Choroid plexus epithelial cell (primary cell): ENCODE results near the gene SIN3B.
A peak's percentile ranks its signal among the peaks of the same experiment; 100 is the strongest.

ENCODE experiments used
- DNase-seq: peaks from one replicate; pipeline ENCODE4 v3.0.0-alpha.2; 2010; ENCODE audit warnings: low read depth
- H3K4me3 ChIP-seq: 2 replicates; pipeline ENCODE4 v1.5.1; 2011; ENCODE audit warnings: low read depth, mild to moderate bottlenecking, control low read depth, low read length, moderate library complexity
- TF ChIP-seq, protein P1 (sequence below): conservative IDR thresholded peaks from 2 replicates; pipeline ENCODE4 v1.5.1; 2011; ENCODE audit warnings: low read depth, mild to moderate bottlenecking, control low read depth, inconsistent platforms, low read length, moderate library complexity

The SIN3B gene

GRCh38 chr19:16824658-16825311, 4.4 kb upstream of the SIN3B start:
- TF ChIP-seq, protein P1, sequence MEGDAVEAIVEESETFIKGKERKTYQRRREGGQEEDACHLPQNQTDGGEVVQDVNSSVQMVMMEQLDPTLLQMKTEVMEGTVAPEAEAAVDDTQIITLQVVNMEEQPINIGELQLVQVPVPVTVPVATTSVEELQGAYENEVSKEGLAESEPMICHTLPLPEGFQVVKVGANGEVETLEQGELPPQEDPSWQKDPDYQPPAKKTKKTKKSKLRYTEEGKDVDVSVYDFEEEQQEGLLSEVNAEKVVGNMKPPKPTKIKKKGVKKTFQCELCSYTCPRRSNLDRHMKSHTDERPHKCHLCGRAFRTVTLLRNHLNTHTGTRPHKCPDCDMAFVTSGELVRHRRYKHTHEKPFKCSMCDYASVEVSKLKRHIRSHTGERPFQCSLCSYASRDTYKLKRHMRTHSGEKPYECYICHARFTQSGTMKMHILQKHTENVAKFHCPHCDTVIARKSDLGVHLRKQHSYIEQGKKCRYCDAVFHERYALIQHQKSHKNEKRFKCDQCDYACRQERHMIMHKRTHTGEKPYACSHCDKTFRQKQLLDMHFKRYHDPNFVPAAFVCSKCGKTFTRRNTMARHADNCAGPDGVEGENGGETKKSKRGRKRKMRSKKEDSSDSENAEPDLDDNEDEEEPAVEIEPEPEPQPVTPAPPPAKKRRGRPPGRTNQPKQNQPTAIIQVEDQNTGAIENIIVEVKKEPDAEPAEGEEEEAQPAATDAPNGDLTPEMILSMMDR: peak; percentile 15
- DNase-seq: peak; percentile 41
- peak overlapping the region; percentile 52 for H3K4me3 ChIP-seq

DNA sequence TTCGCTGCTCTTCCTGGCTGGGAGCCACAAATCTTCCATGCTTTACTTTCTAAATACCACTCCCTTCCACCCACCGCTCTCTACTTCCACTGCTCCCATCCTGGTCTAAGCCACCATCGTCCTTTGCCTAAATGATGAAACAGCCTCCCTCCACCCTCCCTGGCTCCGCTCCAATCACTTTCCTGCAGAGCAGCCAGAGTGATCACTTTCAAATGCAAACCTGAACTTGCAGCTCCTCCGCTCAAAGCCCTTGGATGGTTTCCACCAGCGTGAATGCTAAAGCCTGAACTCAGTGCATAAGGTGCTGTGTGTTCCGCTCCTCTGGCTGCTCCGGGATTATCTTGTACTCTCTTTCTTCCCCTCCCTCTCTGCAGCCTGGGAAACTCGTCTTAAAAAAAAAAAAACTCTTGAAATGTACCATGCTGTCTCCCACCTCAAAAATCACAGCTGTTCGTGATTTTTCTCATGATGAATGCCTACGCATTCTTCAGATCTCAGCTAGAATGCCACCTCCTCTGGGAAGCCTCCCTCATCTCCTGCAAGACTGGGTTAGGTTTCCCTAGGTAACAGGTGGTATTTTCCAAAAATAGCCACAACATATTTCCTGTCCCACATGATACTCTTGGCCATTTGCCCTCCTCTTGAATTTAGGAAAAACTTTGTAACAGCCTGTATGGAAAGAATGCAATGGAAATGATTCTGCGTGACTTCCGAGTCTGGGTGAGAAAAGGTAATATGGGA, 3.7 kb upstream of the SIN3B start:
- peak overlapping the region; percentile 52 for H3K4me3 ChIP-seq
- DNase-seq: peak; percentile 85
- TF ChIP-seq, protein P1: no peak

DNA sequence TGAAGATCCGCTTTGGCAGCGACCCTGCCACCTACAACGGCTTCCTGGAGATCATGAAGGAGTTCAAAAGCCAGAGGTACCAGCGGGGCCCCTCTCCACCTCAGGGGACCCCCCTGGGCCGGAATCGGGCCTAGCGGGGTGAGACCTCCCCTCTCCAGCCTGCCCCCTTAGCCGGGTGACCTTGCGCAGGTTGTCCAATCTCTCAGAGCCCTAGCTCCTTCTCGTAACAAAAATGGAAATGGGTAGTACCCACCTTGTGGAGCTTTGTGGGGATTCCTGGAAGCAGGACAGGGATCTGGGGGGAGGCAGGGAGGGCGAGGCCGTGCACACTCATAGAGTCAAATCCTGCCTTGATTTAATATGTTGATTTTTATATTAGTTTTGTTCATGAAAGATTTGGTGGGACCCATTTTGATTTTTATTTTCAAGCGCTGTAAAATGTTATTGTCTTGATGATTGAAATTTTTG, 658 bp downstream of the SIN3B start:
- TF ChIP-seq, protein P1: no peak
- H3K4me3 ChIP-seq: peak overlapping the region; percentile 82
- DNase-seq: no peak

GRCh38 chr19:16830679-16831078, 1.5 kb downstream of the SIN3B start:
- TF ChIP-seq, protein P1: no peak
- peak overlapping the region; percentile 82 for H3K4me3 ChIP-seq
- DNase-seq: peak; percentile 77

GRCh38 chr19:16831531-16831930, 2.3 kb downstream of the SIN3B start:
- no peak for DNase-seq
- H3K4me3 ChIP-seq: no peak overlapping the region
- TF ChIP-seq, protein P1: no peak

- no peak for DNase-seq
- TF ChIP-seq, protein P1: no peak
- H3K4me3 ChIP-seq: no peak overlapping the region
These were observed 5.5 kb downstream of the SIN3B start for GRCh38 chr19:16834747-16835146.
